Glomerular visceral epithelial cell (primary cell): ENCODE data around the gene SSBP2.
"Not testable (repeated sequence)": the region's sequence is repeated elsewhere in the genome, so short reads cannot be mapped to it uniquely, and the experiment has no call there.

ENCODE experiments used
- DNase-seq: peaks from one replicate; pipeline ENCODE4 v3.0.0-alpha.2; 2016; ENCODE audit errors: extremely low spot score

The SSBP2 gene

DNA sequence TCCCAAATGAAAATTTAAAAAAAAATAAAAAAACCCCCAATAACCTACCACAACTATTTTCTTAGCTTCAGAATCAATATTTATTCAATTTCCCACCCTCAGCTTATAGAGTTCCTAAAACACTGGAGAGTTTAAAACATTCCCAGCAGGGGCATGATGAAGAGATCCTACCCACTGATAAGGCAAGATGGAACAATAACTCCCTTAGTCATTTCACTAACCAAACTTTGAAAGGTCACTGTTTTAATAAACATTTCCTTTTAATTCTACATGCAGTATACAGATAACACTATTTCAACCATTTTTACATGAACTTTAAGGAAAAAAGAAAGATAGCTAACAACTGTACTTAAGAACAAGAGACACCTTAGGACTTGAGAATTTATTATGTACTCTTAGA lies 322.0 kb downstream of the SSBP2 start:
- no peak for DNase-seq

DNA sequence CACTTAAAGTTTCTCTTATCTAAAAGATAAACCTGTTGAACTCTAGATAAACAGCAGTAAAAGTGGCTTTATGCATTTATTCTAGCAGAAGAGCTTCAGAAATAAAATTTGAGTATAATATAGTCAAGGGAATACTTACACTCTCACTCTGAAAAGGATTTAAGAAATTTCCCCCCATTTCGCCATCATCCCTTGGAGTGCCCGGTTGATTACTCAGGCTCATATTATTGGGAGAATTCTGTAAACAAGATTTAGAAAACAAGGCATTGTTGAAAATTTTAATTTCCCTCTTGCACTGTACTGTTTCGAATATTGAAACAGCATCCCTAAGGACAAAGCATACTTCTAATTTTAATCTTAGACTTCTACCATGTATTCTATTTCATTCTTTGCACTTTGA lies 322.5 kb downstream of the SSBP2 start:
- no peak for DNase-seq

DNA sequence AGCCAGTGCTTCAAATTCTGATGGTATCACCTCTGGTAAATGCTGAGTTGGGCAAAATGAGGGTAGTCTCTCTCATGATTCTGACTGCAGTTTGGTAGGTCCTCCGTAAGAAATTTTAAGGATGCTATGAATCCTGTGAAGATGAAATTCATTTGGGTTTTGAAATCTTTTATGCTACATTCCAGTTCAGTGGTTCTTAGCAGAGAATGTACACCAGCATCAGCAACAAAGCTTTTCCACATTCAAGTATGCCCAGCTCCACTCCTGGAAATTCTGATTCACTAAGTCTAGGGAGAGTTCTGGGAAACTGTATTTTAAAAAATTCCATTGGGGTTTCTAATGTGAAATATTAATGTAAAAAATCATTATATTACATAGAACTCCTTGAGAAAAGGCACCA lies 323.3 kb downstream of the SSBP2 start:
- no peak for DNase-seq

- no peak for DNase-seq
Observed at GRCh38 chr5:81426359-81427030, 324.4 kb downstream of the SSBP2 start.

GRCh38 chr5:81425569-81425968 lies 325.3 kb downstream of the SSBP2 start:
- peak; percentile 43 for DNase-seq

DNA sequence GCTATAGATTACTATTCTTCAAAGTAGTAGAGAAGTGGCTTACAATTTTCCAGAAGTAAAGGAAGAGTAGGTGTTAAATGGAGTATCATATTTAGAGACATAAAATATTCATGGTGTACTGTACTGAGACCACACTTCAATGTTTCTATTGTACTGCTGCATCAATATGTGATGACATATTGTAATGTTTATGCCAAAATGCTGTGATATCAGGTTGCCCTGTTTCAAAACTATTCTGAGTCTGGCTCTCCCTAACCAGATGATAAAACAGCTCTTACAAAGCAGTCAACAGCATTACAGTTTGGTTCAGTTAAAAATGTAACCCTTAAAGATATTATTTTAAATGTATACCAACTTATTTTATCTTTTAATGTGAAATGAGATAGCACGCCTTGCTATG lies 326.2 kb downstream of the SSBP2 start:
- DNase-seq: no peak

DNA sequence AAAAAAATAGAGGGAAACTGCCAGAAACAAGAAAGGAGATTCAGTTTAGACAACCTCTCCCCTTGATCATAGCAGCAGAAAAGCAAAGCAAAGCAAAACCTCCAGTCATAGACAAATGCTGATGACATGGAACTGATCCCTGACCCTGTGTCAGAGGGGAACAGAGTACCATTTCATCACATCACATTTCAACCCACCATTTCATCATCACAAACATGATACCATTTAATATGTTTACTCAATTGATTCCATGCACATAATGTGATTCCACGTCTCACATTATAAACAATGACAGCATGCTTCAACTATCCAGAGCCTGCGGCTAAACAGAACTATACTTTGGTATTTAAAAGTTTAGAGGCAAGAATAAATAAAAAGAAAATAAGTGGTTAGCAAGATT lies 328.2 kb downstream of the SSBP2 start:
- DNase-seq: no peak

- DNase-seq: peak; percentile 85
Observed at GRCh38 chr5:81420039-81420667, 330.7 kb downstream of the SSBP2 start.

GRCh38 chr5:81418606-81419005 lies 332.3 kb downstream of the SSBP2 start:
- DNase-seq: no peak

DNA sequence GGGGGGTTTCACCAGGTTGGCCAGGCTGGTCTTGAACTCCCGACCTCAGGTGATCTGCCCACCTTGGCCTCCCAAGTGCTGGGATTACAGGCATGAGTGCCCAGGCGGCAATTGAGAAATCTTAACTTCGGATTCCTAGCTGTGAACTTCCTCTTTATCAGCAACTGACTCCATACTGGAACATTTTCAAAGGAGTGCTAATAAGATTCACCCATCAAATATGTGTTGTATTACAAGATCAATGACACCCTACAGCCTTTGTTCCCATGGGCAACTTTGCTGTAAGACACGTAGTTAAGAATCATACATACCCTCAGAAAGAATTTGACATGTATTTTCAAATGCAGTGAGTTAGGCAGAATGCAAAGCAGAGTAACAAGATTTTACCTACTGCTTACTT lies 333.8 kb downstream of the SSBP2 start:
- no peak for DNase-seq

- DNase-seq: no peak
Observed at GRCh38 chr5:81409896-81410295, 341.0 kb downstream of the SSBP2 start.

DNA sequence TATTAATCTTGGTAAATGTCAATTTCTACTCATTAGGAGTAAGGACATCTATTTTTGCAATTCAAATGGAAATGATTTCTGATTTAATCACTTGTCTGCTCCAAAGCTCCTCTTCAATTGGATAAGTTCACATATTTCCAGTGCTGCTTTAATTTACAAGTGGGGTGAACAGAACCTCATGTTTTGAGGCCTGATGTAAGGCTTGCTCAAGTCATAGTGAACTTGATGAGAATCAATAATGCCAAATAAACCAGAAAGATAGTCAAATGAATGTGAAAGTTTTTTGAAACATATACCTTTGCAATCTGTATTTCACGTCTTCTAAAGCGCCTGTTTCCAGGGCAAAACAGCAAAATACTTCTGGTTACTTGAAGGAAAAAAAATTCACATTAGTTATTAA lies 341.5 kb downstream of the SSBP2 start:
- no peak for DNase-seq

DNA sequence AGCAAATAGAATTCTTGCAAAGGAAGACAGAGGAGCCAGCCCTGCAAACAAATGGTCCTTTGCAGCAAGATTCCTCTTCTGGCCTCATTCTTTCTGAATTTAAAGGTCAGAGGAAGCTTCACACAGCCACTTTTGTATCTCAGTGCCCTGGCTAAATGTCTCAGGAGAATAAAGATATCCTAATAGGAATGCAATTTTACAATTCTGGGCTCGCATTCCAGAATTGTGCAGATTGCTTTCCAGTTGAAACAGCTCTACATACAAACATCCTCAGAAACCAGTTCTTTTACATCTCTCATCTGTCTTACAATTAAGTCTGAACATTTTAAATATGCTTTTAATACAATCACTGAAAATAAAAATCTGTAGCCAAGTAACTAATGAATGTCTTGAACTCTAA lies 342.4 kb downstream of the SSBP2 start:
- no peak for DNase-seq

DNA sequence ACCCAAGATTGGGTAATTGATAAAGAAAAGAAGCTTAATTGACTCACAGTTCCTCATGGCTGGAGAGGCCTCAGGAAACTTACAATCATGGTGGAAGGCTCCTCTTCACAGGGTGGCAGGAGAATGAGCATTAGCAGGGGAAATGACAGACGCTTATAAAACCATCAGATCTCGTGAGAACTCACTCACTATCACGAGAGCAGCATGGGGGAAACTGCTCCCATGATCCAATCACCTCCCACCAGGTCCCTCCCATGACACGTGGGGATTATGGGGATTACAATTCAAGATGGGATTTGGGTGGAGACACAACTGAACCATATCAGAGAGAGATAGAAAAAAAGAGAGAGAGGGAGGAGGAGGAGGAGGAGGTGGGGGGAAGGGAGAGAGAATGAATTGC lies 343.1 kb downstream of the SSBP2 start:
- not testable (repeated sequence) for DNase-seq

- DNase-seq: no peak
Observed at GRCh38 chr5:81405126-81405891, 345.6 kb downstream of the SSBP2 start.

DNA sequence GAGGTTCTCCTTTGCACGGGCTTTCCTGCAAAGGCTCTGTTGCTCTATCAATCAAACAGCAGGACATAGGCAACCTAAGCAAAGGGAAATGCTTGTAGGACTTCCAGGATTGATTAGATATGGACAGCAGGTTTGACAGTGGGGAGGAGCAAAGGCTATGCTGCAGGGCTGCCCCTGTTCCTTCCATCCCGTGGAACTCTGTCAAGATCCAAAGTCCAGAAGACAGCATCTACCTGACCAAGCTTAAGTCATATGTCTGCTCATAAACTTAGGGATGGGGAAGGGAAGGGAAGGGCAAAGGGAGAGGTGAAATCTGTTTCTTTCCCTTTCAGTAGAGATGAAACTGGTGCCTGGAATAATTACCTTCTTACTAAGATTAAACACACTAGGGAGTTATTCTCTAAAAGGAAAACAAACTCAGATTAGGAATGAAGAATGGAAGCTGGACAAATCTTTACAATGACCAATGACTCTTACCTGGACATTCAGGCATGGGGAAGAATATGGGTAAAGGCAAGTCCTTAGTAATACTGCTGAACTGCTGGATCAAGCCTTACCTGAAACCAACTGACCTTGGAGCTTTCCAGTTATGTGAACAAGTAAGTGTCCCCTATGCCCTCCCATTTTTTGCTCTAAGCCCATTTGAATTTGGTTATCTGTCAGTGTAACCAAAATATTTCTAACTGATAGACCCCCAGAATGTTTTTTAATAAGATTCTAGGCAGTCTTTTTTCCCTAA lies 348.5 kb downstream of the SSBP2 start:
- no peak for DNase-seq

DNA sequence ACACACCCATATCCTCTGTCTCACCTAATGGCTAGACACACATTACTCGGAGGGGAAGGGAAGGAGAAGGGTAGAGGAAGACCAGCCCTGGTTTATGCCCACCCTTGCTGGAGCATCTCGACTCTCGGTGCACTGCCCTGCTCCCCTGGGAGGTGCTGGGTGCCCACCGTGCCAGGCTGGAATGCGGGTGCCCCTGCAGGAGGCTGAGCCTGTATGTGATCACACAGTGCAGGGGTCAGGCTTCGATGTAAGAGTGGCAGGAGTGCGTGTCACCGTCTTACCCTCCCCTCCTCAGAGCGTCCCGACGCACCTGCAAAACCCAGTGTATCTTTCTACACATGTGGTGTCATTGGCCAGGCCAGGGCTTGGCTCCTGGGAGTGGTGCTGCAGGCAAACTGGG lies 349.6 kb downstream of the SSBP2 start:
- DNase-seq: no peak

DNA sequence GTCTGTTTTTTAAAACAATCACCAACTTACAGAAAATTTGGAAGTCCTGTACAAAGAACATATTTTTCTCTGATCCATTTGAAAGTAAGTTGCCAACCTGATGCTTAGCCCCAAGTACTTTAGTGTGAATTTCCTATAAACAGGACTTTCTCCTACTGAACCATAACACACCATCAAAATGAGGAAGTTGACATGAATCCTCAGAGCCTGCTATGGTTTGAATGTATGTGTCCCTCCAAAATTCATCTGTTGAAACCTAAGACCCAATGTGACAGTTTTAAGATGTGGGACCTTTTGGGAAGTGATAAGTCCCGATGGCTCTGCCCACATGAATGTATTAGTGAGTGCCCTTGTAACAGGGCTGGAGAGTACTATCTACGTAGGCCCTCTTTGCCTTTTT lies 350.5 kb downstream of the SSBP2 start:
- no peak for DNase-seq

GRCh38 chr5:81398741-81399140 lies 352.2 kb downstream of the SSBP2 start:
- DNase-seq: no peak

DNA sequence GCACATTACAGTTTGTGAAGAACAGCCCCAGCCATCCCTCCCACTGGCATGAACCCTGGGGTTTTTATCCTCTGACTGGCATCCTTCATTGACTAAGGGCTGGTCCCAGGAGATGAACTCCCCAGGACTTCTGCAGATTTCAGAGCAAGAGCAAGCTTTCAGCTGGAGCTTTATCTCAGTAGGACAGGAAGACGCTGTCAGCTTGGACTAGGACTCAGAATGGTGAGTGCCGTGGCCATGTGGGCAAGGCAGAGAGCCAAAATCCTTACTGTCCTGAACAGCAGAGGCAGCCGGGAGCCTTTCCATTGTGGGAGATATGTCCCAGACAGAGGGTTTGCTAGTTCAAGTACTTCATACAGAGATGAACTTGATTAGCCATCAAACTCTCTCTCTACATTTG lies 353.7 kb downstream of the SSBP2 start:
- peak; percentile 13 for DNase-seq

DNA sequence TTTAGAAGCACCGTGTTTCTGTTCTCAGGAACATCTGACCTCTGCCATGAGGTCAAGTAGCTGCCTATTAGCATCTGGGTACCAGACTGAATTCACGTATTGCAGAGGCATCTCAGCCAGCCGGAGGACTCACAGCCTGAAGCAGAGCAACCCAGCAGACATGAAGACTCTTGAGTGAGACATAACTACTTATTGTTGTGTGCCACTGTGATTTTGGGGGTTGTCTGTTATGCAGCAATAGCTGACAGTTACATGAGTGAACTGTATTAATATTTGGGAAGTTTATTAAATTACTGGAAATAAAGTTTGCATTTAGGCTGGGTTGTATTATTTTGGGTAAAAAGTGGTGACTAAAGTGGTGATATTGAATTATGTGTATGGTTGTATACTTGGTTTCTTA lies 355.6 kb downstream of the SSBP2 start:
- DNase-seq: no peak
